ENCODE measurements around the gene ZNF544.
"Not testable (repeated sequence)": the region's sequence is repeated elsewhere in the genome, so short reads cannot be mapped to it uniquely, and the experiment has no call there.

Gene ZNF544

DNA sequence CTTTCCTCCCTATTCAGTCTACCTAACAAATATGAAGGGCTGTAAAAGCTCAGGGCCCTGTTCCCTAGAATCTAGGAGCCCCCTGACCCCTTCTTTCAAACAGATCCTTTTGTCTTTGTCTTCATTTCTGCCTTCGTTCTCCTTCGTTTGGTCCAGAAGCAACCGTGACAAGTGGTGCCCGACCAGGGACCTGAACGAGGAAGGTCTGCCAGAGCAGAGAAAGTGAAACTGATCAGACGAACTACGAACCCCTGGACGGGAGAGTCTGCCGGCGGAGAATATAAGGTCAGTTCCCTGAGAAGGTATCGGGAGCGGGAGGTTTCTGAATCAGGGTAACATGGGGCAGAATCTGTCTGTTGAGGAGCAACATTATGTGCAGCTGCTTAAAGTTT lies 77.2 kb downstream of the ZNF544 start:
- peak in 1 of 2 donors; percentile 7 for DNase-seq

DNA sequence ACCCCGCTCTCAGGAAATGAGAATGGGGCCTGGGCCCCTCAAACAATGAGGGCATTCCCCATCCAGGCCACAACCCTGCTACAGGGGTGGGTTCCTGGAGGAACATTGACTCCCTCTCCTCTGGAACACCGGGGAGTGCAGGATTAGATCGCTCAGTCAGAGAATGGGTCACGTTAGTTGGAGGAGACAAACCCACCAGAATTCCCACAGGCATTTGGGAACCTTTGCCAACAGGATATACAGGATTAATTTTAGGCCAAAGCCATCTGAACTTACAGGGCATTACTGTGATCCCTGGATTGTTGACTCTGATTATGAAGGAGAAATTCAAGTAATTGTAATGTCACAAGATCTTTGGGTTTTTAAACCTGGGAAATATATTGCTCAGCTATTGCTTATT lies 79.0 kb downstream of the ZNF544 start:
- DNase-seq, result no peak

DNA sequence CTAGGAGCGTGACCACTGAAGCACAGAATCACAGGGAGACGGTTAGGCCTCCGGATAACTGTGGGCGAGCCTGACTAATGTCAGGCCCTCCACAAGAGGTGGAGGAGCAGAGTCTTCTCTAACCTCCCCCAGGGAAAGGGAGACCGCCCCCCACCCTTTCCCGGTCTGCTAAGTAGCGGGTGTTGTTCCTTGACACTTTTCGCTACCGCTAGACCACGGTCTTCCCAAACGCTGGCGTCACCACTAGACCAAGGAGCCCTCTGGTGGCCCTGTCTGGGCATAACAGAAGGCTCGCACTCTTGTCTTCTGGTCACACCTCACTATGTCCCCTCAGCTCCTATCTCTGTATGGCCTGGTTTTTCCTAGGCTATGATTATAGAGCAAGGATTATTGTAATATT lies 82.0 kb downstream of the ZNF544 start:
- not testable (repeated sequence) for DNase-seq

DNA sequence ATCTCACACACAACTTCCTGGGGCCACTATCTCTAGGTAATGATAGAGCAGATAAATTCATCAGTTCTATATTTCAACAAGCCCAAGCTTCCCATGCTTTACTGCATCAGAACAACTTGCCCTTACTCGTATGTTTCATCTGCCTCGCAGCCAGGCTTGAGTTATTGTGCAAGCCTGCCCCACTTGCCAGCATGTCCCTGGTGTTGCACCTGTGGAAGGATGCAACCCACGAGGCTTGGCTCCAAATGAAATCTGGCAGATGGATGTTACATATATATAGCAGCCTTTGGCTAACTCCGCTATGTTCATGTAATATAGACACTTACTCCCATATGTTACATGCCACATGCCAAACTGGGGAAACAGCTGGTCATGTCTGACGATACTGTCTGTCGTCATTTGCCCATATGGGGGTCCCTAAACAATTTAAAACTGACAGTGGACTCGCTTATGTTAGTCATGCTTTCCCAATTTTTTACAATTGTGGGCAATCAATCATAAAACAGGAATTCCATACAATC lies 82.7 kb downstream of the ZNF544 start:
- no peak for DNase-seq

Measured in inflammatory macrophage treated with lipopolysaccharide for 1 hour (primary cell).